GM21515 (cell line): Measurements from ENCODE around the gene SFRP5.

ENCODE experiments used
- ATAC-seq: cut with Tn5 transposase; IDR thresholded peaks from one replicate; pipeline ENCODE4 v1.9.1; 2021; ENCODE audit not compliant: unreplicated experiment

The SFRP5 gene

DNA sequence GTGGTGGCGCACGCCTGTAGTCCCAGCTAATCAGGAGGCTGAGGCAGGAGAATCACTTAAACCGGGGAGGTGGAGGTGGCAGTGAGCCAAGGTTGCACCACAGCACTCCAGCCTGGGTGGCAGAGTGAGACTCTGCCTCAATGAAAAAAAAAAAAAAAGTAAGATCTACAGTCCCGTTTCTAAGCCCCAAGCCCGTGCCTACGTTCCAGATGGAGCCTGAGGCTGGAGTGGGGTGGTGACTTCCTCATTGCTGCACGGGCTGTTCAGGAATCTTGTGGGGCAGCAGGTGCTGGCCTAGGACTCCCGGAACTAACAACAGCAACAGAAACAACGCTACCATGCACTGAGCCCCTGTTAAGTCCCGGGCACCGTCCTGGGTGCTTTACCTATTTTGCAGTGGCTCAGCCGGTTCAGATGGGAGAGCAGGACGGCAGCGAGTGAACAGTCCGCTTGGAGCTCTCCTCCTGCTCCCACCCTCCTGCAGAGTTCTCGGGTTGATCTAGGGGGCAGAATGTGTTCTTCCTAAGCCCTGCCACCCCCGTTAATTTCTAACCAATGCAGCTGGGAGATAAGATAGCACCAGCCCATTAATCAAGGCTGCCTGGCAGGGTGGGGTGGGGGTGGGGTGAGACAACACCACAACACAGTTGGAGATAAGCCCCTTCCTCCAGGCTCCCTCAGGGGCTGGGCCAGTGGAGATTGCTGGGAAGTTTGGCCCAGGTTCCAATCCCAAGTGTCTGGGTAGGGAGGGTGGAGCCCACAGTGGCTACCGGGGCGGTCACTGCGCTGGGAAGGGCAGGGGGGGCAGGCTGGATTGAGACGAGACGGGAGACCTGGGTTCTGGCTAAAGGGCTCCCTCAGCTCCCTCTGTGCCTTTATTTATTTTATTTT is 17.0 kb upstream of the SFRP5 start:
- no peak for ATAC-seq

GRCh38 chr10:97785731-97786130 is 13.9 kb upstream of the SFRP5 start:
- ATAC-seq, result no peak

- no peak for ATAC-seq
These were observed 13.4 kb upstream of the SFRP5 start for GRCh38 chr10:97785231-97785630.

GRCh38 chr10:97784200-97784810 is 12.5 kb upstream of the SFRP5 start:
- no peak for ATAC-seq

DNA sequence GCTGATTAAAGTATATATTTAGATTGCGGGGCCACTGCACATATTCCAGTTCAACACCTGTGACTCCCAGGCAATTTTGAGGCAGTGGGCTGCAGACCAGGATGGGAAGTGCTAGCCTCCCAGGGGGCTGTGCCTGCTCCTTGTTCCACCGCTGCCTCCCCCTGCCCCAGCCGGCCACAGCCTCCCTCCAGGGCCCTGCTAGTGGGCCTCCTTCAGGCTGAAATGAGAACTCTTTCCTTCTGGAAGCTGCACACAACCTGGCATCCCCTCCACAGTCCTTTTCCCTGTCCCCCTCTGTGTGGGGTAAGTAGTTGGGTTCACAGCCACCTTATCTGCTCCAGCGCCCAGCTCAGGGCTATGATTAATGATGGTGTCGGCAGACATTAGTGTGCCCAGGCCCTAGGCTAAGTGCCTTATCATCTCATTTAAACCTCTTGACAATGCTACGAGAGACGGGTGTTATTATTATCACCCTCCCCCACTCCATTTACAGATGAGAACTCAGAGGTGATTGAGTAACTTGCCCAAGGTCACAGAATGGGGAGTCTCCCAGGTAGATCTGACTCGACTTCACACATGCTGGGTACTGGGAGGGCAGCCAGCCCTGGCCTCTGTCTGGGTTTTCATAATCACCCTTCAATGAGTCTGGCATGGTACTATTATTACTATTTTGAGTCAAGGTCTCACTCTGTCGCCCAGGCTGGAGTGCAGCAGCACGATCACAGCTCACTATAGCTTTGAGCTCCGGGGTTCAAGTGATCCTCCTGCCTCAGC is 10.8 kb upstream of the SFRP5 start:
- no peak for ATAC-seq

GRCh38 chr10:97781618-97782331 is 10.0 kb upstream of the SFRP5 start:
- ATAC-seq, result no peak

GRCh38 chr10:97780841-97781617 is 9.2 kb upstream of the SFRP5 start:
- ATAC-seq, result no peak

- no peak for ATAC-seq
These were observed 8.2 kb upstream of the SFRP5 start for GRCh38 chr10:97779975-97780374.

GRCh38 chr10:97779492-97779891 is 7.7 kb upstream of the SFRP5 start:
- ATAC-seq, result no peak

DNA sequence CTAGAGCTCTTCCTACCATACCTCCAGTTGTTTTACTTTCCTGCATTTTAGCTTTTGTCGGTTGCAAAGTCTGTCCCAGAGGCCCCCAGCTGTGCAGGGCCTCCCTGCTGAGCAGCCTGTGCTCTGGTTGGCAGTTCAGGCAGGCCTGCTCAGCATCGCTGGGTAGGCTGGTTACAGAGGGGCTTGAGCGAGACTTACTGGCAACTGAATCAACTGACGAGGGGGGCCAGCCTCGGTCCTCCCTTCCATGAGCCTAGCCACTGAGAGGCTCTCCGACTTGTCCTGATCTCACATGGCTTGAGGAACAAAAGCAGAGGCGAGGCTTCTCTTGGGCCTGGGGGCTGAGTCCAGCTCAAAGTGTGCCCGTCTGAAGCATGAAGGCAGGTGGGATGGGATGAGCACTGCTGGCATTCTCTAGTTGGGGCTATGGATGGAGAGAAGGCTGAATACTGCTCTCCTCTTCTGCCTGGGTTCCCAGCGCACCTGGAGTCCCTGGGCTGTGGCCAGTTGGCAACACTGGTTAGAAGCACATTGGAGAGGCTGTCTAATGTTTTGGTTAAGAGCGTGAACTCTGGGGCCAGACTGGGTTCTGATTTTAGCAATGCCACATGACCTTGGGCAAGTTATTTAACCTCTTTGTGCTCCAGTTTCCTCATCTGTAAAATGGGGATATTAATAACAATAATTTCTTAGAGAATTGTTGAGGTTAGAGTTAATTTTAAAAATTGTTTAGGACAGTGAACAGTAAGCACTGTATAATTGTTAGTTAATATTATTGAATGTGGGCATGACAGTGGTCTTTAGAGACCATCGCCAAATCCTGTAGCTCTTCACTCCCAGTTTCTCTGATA is 6.9 kb upstream of the SFRP5 start:
- no peak for ATAC-seq

DNA sequence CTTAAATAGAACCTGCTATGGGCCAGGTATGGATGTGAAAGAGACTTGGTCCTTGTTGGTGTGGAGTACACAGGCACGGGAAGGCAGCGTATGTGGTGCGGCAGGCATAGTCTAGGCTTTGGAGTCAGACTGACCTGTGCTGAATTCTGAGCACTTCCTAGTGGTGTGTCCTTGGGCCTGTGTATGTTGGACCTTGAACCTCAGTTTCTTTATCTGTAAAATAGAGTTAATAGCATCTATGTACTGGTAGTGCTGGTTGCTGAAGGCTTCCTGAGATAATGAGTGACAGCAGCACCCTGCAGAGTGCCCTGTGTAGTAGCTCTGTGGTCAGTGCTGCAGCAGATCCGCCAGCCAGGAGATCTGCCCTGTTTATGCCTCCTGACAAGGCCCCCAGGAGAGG is 5.3 kb upstream of the SFRP5 start:
- ATAC-seq, result no peak

- ATAC-seq, result no peak
These were observed 3.1 kb upstream of the SFRP5 start for GRCh38 chr10:97774811-97775294.

DNA sequence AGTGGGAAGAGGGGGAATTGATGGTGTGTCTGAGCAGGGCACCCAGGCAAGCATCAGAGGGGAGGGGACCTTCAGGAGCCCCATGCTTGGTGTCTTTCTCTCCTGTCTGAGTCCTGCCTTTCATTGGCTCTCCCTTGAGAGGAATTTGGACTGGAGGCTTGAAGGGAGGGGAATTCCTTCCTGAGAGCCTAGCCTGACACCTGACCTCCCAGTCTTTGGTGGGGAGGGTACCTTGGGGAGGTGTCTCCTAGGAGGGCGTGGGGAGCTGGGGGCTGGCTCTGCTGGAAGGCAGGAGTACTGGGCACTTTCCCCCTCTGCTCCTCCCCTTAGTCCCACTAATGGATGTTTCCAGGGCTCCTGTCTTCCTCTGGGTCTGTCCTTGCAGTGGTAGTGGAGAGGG is 1.3 kb upstream of the SFRP5 start:
- no peak for ATAC-seq

DNA sequence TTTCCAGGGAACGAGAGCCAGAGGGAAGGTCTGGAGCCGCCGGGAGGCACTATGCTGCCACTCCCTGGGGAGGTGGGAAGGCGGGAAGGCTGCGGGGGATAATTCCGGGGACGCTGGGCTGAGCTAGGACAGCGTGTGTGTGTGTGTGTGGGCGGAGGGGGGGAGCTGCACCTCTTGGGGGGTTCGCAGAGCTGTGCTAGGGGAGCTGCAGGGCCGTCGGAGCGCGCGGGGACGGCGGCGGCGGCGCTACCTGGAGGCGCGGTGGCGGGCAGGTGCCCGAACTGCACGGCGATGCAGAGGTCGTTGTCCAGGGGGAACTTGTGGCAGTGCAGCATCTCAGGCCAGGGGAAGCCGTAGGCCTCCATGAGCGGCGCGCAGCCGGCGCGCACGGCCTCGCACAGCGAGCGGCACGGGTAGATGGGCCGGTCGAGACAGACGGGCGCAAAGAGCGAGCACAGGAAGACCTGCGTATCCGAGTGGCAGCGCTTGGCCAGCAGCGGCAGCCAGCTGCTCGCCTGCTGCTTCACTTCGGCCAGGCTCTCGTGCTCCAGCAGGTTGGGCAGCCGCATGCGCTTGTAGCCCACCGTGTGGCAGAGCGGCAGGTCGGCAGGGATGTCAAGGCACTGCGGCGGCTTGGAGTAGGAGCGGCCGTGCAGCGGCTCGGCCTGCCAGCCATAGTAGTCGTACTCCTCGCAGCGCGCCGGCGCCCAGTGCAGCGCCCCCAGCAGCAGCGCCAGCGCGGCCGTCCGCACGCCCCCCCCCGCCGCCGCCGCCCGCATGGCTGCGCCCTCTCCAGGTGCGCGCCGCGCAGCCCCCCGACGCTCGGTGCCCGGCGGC is 526 bp downstream of the SFRP5 start:
- no peak for ATAC-seq

GRCh38 chr10:97770255-97770654 is 1.5 kb downstream of the SFRP5 start:
- ATAC-seq, result no peak

DNA sequence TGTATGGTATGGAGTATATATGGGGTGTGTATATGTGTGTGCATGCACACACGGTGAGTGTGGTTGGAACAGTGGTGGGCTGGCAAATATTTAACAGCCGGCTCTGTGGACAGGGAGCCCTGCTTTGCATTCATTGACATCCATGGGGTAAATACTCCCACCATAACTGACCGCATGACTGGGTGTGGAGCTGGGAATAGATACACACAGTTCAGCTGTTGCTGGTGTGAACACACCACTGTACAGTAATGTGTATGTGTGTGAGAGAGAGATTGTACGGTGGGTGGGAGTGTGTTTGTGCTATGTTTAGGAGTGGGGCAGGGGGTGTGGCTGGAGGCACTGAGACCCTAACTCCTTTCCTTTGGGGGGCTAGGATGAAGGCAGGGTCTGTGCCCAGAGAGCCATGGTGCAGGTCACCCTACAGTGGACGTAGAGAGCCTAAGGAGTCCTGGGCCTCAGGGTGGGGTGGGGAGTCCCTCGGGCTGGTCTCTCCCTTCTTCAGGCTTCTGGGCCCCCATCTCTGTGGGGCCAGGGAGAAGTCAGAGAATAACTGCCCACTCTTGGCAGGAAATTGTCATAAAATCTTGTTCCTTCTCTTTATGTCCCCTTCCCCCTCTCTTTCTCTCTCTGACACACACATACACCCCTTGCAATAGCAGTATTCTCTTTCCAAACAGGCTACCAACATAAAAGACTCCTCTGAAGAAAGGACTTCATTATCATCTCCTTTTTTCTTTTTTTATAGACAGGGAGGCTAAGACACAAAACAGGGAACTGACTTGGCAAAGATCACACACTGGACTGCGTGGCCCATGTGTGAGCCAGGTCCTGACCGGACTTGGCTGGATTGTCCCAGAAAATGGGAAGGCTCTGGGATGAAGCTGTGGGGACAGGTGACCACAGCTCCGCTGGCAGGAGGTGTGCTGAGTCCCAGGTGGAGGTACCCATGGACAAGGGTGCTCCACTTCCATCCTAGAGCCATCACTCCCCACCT is 3.2 kb downstream of the SFRP5 start:
- ATAC-seq, result no peak
